HepG2 (cell line): Measurements from ENCODE around the gene ALDH3B2. TPM values are rescaled to one million over a fixed set of nuclear protein-coding genes. Genes with fewer than 3 reads are reported as not detected.
A peak's percentile ranks its signal among the peaks of the same experiment; 100 is the strongest.

Experiments used
- ATAC-seq: fragments of 200-7000 bp; cut with Tn5 transposase; 3 replicates; pipeline ENCODE4 v1.9.1; 2020; ENCODE audit warnings: mild to moderate bottlenecking, moderate library complexity
- BruUV-seq: library from RNA; stranded (reverse); fragments of 400-500 nt; replicated peaks from 2 replicates; lab custom pipeline; 2021; lab: Mats Ljungman, UMichigan
- CTCF ChIA-PET: fragments of 300-600 bp; formaldehyde crosslinking; extraction: SDS; loops from one replicate; lab custom pipeline; 2021; ENCODE audit warnings: low total read pairs, inconsistent platforms, low intra/inter-chr PET ratio; lab: Yijun Ruan, JAX
- POLR2A ChIA-PET: fragments of 350-600 bp; sonication (Branson Sonifier 250); formaldehyde crosslinking; loops from one replicate; lab custom pipeline; 2020; ENCODE audit warnings: antibody characterized with exemption, inconsistent platforms; lab: Yijun Ruan, JAX
- DNase-seq: peaks from one replicate; pipeline ENCODE4 v3.0.0-alpha.2; 2015; ENCODE audit warnings: low spot score
- FAIRE-seq: peaks from 3 replicates; lab custom pipeline; 2011; peaks lifted over from hg19 to GRCh38; lab: Jason Lieb, UNC
- H2AFZ ChIP-seq: one replicate; pipeline ENCODE4 v1.6.1; 2011; ENCODE audit warnings: low read length, inconsistent platforms
- H3K27ac ChIP-seq: fragments of 300-600 bp; 3 replicates; pipeline ENCODE4 v1.8.0; 2011; ENCODE audit warnings: mixed run types, mild to moderate bottlenecking, mixed read lengths, low read length, inconsistent platforms; ENCODE audit not compliant: insufficient read depth; ENCODE audit errors: extremely low read length
- H3K27me3 ChIP-seq, 2 experiments: fragments of 200-600 bp in 1 of 2; 2 replicates in 1 of 2; 3 replicates in 1 of 2; pipeline versions ENCODE4 v1.6.0 to v1.8.0; 2011; ENCODE audit warnings: low read length in 2 of 2, mild to moderate bottlenecking in 2 of 2, moderate library complexity in 2 of 2, inconsistent platforms in 1 of 2; ENCODE audit not compliant: insufficient read depth in 2 of 2, control insufficient read depth in 1 of 2
- H3K36me3 ChIP-seq, 2 experiments: fragments of 200-600 bp in 1 of 2; replicated peaks in 1 of 2; 2 replicates in 1 of 2; 3 replicates in 1 of 2; pipeline versions ENCODE4 v1.5.1 to v1.8.0; 2011; ENCODE audit warnings: low read length in 2 of 2, inconsistent platforms in 1 of 2; ENCODE audit not compliant: insufficient read depth in 2 of 2, control insufficient read depth in 1 of 2
- H3K4me1 ChIP-seq: 2 replicates; pipeline ENCODE4 v1.5.1; 2012; ENCODE audit warnings: low read length, inconsistent platforms; ENCODE audit not compliant: insufficient read depth
- H3K4me2 ChIP-seq: 2 replicates; pipeline ENCODE4 v1.6.0; 2011; ENCODE audit warnings: low read depth, low read length, inconsistent platforms
- H3K4me3 ChIP-seq, 3 experiments: fragments of 200-600 bp in 1 of 3; sonication (generic), shearing (Covaris generic) in 1 of 3; replicated peaks in 1 of 3; 2 replicates each; pipeline ENCODE4 v1.5.1; 2011 to 2016; ENCODE audit warnings: low read length in 3 of 3, inconsistent platforms in 2 of 3, low read depth in 2 of 3, mild to moderate bottlenecking in 2 of 3, control low read depth in 1 of 3, mixed read lengths in 1 of 3; ENCODE audit not compliant: insufficient read depth in 1 of 3
- H3K79me2 ChIP-seq: one replicate; pipeline ENCODE4 v1.6.1; 2011; ENCODE audit warnings: low read length, inconsistent platforms; ENCODE audit not compliant: insufficient read depth
- H3K9ac ChIP-seq: 2 replicates; pipeline ENCODE4 v1.6.0; 2011; ENCODE audit warnings: mild to moderate bottlenecking, low read depth, low read length, inconsistent platforms; ENCODE audit not compliant: insufficient read depth
- H3K9me3 ChIP-seq: 2 replicates; pipeline ENCODE4 v1.5.1; 2012; ENCODE audit warnings: mild to moderate bottlenecking, low read length
- H4K20me1 ChIP-seq: 2 replicates; pipeline ENCODE4 v1.6.0; 2011; ENCODE audit warnings: inconsistent platforms, mild to moderate bottlenecking, low read length, moderate library complexity; ENCODE audit not compliant: insufficient read depth
- HDAC1 ChIP-seq: sonication (generic); formaldehyde crosslinking; IDR thresholded peaks from 2 replicates; pipeline ENCODE4 v1.5.1; 2020; ENCODE audit warnings: mild to moderate bottlenecking, missing genetic modification reagents
- HNRNPL ChIP-seq: fragments of 200-400 bp; formaldehyde crosslinking; IDR thresholded peaks from 2 replicates; pipeline ENCODE4 v1.6.1; 2017; ENCODE audit warnings: mild to moderate bottlenecking, low read depth, low read length
- KDM3A ChIP-seq: IDR thresholded peaks from 2 replicates; pipeline ENCODE4 v1.6.1; 2018; ENCODE audit warnings: low read depth, missing compliant biosample characterization
- KLF13 ChIP-seq: sonication (generic); formaldehyde crosslinking; IDR thresholded peaks from 2 replicates; pipeline ENCODE4 v1.4.0; 2020; ENCODE audit warnings: mild to moderate bottlenecking, missing genetic modification reagents
- MAZ ChIP-seq, 2 experiments: sonication (generic) in 1 of 2; formaldehyde crosslinking in 1 of 2; IDR thresholded peaks; 2 replicates each; pipeline versions ENCODE4 v1.5.0 to v1.6.1; 2012 to 2020; ENCODE audit warnings: low read depth in 2 of 2, mild to moderate bottlenecking in 2 of 2, borderline replicate concordance in 1 of 2, improper control_type of control experiment in 1 of 2, low read length in 1 of 2, missing genetic modification reagents in 1 of 2, moderate library complexity in 1 of 2
- NR2F1 ChIP-seq, 2 experiments: fragments of 450-650 bp in 1 of 2; formaldehyde crosslinking in 1 of 2; IDR thresholded peaks; 2 replicates each; pipeline versions ENCODE4 v1.5.0 to v1.6.1; 2016 to 2020; ENCODE audit warnings: mild to moderate bottlenecking in 1 of 2, missing compliant biosample characterization in 1 of 2, missing genetic modification reagents in 1 of 2, moderate library complexity in 1 of 2
- PHF5A ChIP-seq: IDR thresholded peaks from one replicate; pipeline ENCODE4 v1.6.1; 2018; ENCODE audit warnings: low read depth, missing genetic modification reagents; ENCODE audit not compliant: unreplicated experiment
- POLR2AphosphoS2 ChIP-seq: IDR thresholded peaks from 2 replicates; pipeline ENCODE4 v1.6.1; 2011; ENCODE audit warnings: low read depth, low read length, improper control_type of control experiment
- PPARG ChIP-seq: conservative IDR thresholded peaks from 2 replicates; pipeline ENCODE4 v1.6.1; 2016; ENCODE audit warnings: missing biosample characterization, missing genetic modification reagents
- RBFOX2 ChIP-seq: fragments of 200-400 bp; formaldehyde crosslinking; IDR thresholded peaks from 2 replicates; pipeline ENCODE4 v1.6.1; 2017; ENCODE audit warnings: low read depth, mild to moderate bottlenecking, low read length
- RFX5 ChIP-seq: IDR thresholded peaks from 2 replicates; pipeline ENCODE4 v1.6.1; 2011; ENCODE audit warnings: low read depth, low read length, improper control_type of control experiment
- TOE1 ChIP-seq: sonication (generic); formaldehyde crosslinking; IDR thresholded peaks from 2 replicates; pipeline ENCODE4 v1.4.0; 2020; ENCODE audit warnings: mild to moderate bottlenecking, missing genetic modification reagents
- ZBTB21 ChIP-seq: sonication (generic); formaldehyde crosslinking; IDR thresholded peaks from 2 replicates; pipeline ENCODE4 v1.4.0; 2020; ENCODE audit warnings: missing genetic modification reagents
- ZC3H13 ChIP-seq: sonication (generic); formaldehyde crosslinking; IDR thresholded peaks from 2 replicates; pipeline ENCODE4 v1.8.1; 2023; ENCODE audit warnings: mild to moderate bottlenecking, missing genetic modification reagents, moderate library complexity
- ZNF260 ChIP-seq: sonication (generic); formaldehyde crosslinking; IDR thresholded peaks from 2 replicates; pipeline ENCODE4 v1.4.0; 2020; ENCODE audit warnings: missing genetic modification reagents, low read depth, mild to moderate bottlenecking, borderline replicate concordance
- ZNF34 ChIP-seq: sonication (generic); formaldehyde crosslinking; IDR thresholded peaks from 2 replicates; pipeline ENCODE4 v1.4.0; 2020; ENCODE audit warnings: mild to moderate bottlenecking, missing genetic modification reagents, borderline replicate concordance
- ZNF382 ChIP-seq: sonication (generic); formaldehyde crosslinking; IDR thresholded peaks from 2 replicates; pipeline ENCODE4 v1.5.0; 2020; ENCODE audit warnings: missing genetic modification reagents, mild to moderate bottlenecking, borderline replicate concordance
- ZNF704 ChIP-seq: sonication (generic); formaldehyde crosslinking; IDR thresholded peaks from 2 replicates; pipeline ENCODE4 v1.8.1; 2023; ENCODE audit warnings: mild to moderate bottlenecking, inconsistent platforms, moderate library complexity, missing genetic modification reagents, borderline replicate concordance
- WGBS: methylation state at CpG from one replicate; pipeline ENCODE4 v1.1.6; 2017; ENCODE audit warnings: low lambda C conversion rate; 5-methylcytosine and 5-hydroxymethylcytosine counted together
- in situ Hi-C: cut with HindIII; loops from 2 replicates; pipeline ENCODE4 v1.10.0; 2017; ENCODE audit warnings: low pct_unique_long_range_greater_than_20kb; ENCODE audit not compliant: extremely low pct_ligation_motif_present
- intact Hi-C: fragments of 100-400 bp; cut with micrococcal nuclease; formaldehyde crosslinking; loops from one replicate; pipeline ENCODE4 v1.10.0; 2022; ENCODE audit not compliant: unreplicated experiment
- polyA plus RNA-seq, 8 experiments: library from polyadenylated mRNA; depleted of rRNA in 3 of 8; stranded (reverse) in 7 of 8; unstranded in 1 of 8; fragments of >200 nt; fragmentation: Illumina TruSeq in 4 of 8; extraction: Trizol in 4 of 8; gene quantifications; 2 replicates each; pipeline versions ENCODE4 v1.2.1 to v1.2.3, GENCODE V29; 2011 to 2016; ENCODE audit warnings: low read depth in 4 of 8, missing spikeins in 1 of 8, mixed read lengths in 1 of 8; ENCODE audit not compliant: insufficient read depth in 1 of 8
- total RNA-seq, 5 experiments: library from RNA; depleted of rRNA; stranded (reverse); fragments of >200 nt; fragmentation: Illumina TruSeq; extraction: Trizol; gene quantifications; 2 replicates each; pipeline ENCODE4 v1.2.3, GENCODE V29; 2016; ENCODE audit warnings: low read depth in 1 of 5
- TF ChIP-seq, protein P1 (sequence below): sonication (generic); formaldehyde crosslinking; conservative IDR thresholded peaks from 2 replicates; pipeline ENCODE4 v1.4.0; 2020; ENCODE audit warnings: missing genetic modification reagents
- TF ChIP-seq, protein P2 (sequence below): sonication (generic); formaldehyde crosslinking; IDR thresholded peaks from 2 replicates; pipeline ENCODE4 v1.4.0; 2020; ENCODE audit warnings: mild to moderate bottlenecking, missing genetic modification reagents

The ALDH3B2 gene
- total and polyA plus RNA-seq, 2 of the 13 experiments (the other 11 are each of a cell fraction or from before 2014, with no cell fraction given): not detected

- no peaks in the 10 kb centered on the region for H3K79me2 ChIP-seq
- H2AFZ ChIP-seq: no peak overlapping the region
- H3K36me3 ChIP-seq: no peaks in the 10 kb centered on the region
- ChIA-PET POLR2A (interaction anchor here (0.8 to 4.8 kb wide), 9 partner anchors 9 to 279 kb away, joined by 3 to 52 read pairs (median 5); partner anchors contain the start of genes ACY3 and POLD4), CTCF (interaction anchor here (1.5 to 1.6 kb wide), 2 partner anchors 16 to 27 kb away, joined by 3 to 4 read pairs; no protein-coding TSS in a partner anchor)
- in situ Hi-C loops (no loop called here), intact Hi-C loops (no loop called here)
- H4K20me1 ChIP-seq: no peaks in the 10 kb centered on the region
- FAIRE-seq: peak; percentile 68
- no TSS peak for BruUV-seq
- H3K4me2 ChIP-seq: peak overlapping the region; percentile 83
- ATAC-seq: peak; percentile 10
- peak overlapping the region; percentile 58 for H3K9ac ChIP-seq
- WGBS: 3% methylated on average over 9 of the region's 12 CpGs
- no peaks in the 10 kb centered on the region for H3K9me3 ChIP-seq
- H3K4me3 ChIP-seq: peak overlapping the region; percentile 38 to 86 (median 71); a peak in 5 of 6 replicates
- no peaks in the 10 kb centered on the region; a peak in 2 of 5 replicates for H3K27me3 ChIP-seq
- H3K4me1 ChIP-seq: peaks cover 64% of the 10 kb centered on the region
- H3K27ac ChIP-seq: peak overlapping the region; percentile 84
- peak; percentile 71 for DNase-seq
- TF ChIP-seq PHF5A: no peak
- 0 out of 2 replicates have a peak, but pooled peaks have one; percentile 10 for TF ChIP-seq MAZ (IDR thresholded peaks at IDR 0.05; ENCODE audit: borderline replicate concordance, low read depth, low read length)
- peak; percentile 23; the same call in 1 of the 2 replicates for TF ChIP-seq MAZ (CRISPR knock-in tag; IDR thresholded peaks at IDR 0.05; ENCODE audit: low read depth)
- TF ChIP-seq PPARG (CRISPR knock-in tag): 0 out of 2 replicates have a peak, but pooled peaks have one; percentile 17
- TF ChIP-seq, protein P1, sequence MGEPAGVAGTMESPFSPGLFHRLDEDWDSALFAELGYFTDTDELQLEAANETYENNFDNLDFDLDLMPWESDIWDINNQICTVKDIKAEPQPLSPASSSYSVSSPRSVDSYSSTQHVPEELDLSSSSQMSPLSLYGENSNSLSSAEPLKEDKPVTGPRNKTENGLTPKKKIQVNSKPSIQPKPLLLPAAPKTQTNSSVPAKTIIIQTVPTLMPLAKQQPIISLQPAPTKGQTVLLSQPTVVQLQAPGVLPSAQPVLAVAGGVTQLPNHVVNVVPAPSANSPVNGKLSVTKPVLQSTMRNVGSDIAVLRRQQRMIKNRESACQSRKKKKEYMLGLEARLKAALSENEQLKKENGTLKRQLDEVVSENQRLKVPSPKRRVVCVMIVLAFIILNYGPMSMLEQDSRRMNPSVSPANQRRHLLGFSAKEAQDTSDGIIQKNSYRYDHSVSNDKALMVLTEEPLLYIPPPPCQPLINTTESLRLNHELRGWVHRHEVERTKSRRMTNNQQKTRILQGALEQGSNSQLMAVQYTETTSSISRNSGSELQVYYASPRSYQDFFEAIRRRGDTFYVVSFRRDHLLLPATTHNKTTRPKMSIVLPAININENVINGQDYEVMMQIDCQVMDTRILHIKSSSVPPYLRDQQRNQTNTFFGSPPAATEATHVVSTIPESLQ (CRISPR knock-in tag): no peak
- no peak for TF ChIP-seq ZC3H13 (CRISPR knock-in tag)
- TF ChIP-seq ZNF34 (CRISPR knock-in tag): no peak
- no peak for TF ChIP-seq ZNF382 (CRISPR knock-in tag)
- peak; percentile 85 for TF ChIP-seq HDAC1 (CRISPR knock-in tag)
- TF ChIP-seq ZNF704 (CRISPR knock-in tag): 0 out of 2 replicates have a peak, but pooled peaks have one; percentile 24
- TF ChIP-seq TOE1 (CRISPR knock-in tag): 0 out of 2 replicates have a peak, but pooled peaks have one; percentile 14
- peak; percentile 97 for TF ChIP-seq HNRNPL
- no peak for TF ChIP-seq POLR2AphosphoS2
- TF ChIP-seq ZBTB21: no peak
- peak; percentile 76; the same call in 1 of the 2 replicates for TF ChIP-seq KLF13 (CRISPR knock-in tag)
- no peak for TF ChIP-seq ZNF260 (CRISPR knock-in tag)
- TF ChIP-seq, protein P2, sequence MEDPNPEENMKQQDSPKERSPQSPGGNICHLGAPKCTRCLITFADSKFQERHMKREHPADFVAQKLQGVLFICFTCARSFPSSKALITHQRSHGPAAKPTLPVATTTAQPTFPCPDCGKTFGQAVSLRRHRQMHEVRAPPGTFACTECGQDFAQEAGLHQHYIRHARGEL (CRISPR knock-in tag): no peak
- TF ChIP-seq RFX5: peak; percentile 45; the same call in 1 of the 2 replicates
- peak; percentile 94 to 96; a peak in 3 of 4 replicates for TF ChIP-seq NR2F1 (CRISPR knock-in tag; IDR thresholded peaks at IDR 0.05)
- TF ChIP-seq RBFOX2: no peak
- TF ChIP-seq KDM3A (CRISPR knock-in tag): peak; percentile 64; the same call in 1 of the 2 replicates
These were observed 42.0 kb downstream of the ALDH3B2 start for GRCh38 chr11:67632175-67632981.
